Vagina (tissue), 2 donors: ENCODE measurements around the gene AACS. TPM values are rescaled to one million over a fixed set of nuclear protein-coding genes. Genes with fewer than 3 reads are reported as not detected.
"Not testable (repeated sequence)": the region's sequence is repeated elsewhere in the genome, so short reads cannot be mapped to it uniquely, and the experiment has no call there.

ENCODE experiments used
- DNase-seq, 2 donors: peaks; one replicate each; pipeline ENCODE4 v3.0.0-alpha.2; 2017; ENCODE audit errors: extremely low spot score in 2 of 2
- H3K27ac ChIP-seq: fragments of 200-600 bp; sonication (generic); one replicate; pipeline ENCODE4 v1.5.1; 2019
- H3K27me3 ChIP-seq: fragments of 200-600 bp; sonication (generic); one replicate; pipeline ENCODE4 v1.5.1; 2019
- H3K36me3 ChIP-seq, 2 donors: fragments of 200-600 bp; sonication (generic); one replicate each; pipeline ENCODE4 v1.5.1; 2017 to 2019
- H3K4me1 ChIP-seq: fragments of 200-600 bp; sonication (generic); one replicate; pipeline ENCODE4 v1.5.1; 2019
- H3K4me3 ChIP-seq, 2 donors: fragments of 200-600 bp; sonication (generic); 1 replicate in 1 of 2; 2 replicates in 1 of 2; pipeline ENCODE4 v1.5.1; 2016 to 2019
- H3K9me3 ChIP-seq: fragments of 200-600 bp; sonication (generic); one replicate; pipeline ENCODE4 v1.5.1; 2019
- CTCF ChIP-seq, 3 experiments: fragments of 450-650 bp in 2 of 3; fragments of 200-600 bp in 1 of 3; sonication (generic) in 1 of 3; IDR thresholded peaks; one replicate each; pipeline ENCODE4 v1.5.1; 2017 to 2019; ENCODE audit warnings: antibody characterized with exemption in 3 of 3, mild to moderate bottlenecking in 2 of 3, moderate library complexity in 2 of 3
- POLR2A ChIP-seq, 2 donors: fragments of 450-650 bp; IDR thresholded peaks; one replicate each; pipeline ENCODE4 v1.6.1; 2017; ENCODE audit warnings: antibody characterized with exemption in 2 of 2, mild to moderate bottlenecking in 2 of 2, moderate library complexity in 2 of 2
- POLR2AphosphoS5 ChIP-seq, 2 donors: sonication (generic); formaldehyde crosslinking; IDR thresholded peaks; one replicate each; pipeline ENCODE4 v1.9.0; 2017; ENCODE audit warnings: antibody characterized with exemption in 2 of 2, mild to moderate bottlenecking in 2 of 2, low read depth in 1 of 2; ENCODE audit not compliant: insufficient read depth in 1 of 2
- intact Hi-C: fragments of 100-400 bp; cut with DNase I; formaldehyde crosslinking; loops from one replicate; pipeline ENCODE4 v1.15.1; 2023
- total RNA-seq: library from RNA; depleted of rRNA; stranded (reverse); fragments of >200 nt; gene quantifications from one replicate; pipeline ENCODE4 v1.2.3, GENCODE V29; 2016

AACS gene
- total RNA-seq, 1 donor from 2014 or later: 22.3 TPM

DNA sequence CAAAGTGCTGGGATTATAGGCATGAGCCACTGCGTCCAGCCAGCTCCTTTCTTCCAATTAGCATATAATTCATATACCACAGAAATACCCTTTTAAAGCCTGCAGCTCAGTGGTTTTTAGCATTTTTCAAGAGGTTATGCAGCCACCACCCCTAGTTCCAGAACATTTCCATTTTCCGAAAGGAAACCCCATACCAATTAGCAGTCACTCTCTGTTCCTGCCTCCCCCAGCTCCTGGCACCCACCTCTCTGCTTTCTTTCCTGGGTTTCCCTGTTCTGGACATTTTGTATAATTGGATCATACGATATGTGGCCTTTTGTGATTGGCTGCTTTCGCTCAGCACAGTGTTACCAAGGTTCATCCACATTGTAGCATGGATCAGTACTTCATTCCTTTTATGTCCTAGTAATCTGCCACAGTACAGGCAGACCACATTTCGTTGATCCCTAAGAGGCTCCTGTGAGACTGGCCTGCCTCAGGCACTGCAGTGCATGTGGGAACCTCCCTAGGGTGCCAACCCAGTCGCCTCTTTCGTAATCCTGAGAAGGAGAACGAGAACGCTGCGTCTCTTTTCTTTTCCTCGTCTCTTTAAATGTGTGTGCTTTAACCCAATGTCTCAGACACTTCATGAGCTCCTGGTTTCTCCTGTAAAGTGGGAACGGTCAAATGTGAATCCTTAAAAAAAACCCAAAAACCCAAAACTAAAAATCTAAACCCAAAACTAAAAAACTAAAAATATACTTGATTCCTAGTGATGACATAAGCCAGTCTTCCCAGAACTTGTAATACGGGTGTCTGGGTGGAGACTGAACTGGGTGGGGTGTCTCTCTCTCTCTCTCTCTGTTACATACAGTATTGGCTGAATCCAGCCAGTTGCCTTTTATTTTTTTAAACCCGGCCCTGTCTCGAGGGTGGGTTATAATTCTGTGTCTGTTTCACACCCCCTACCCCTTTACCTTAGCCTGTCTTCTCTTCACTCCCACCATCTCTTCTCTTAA, 14.7 kb downstream of the AACS start:
- Histone ChIP-seq H3K9me3 (no peaks in the 10 kb centered on the region), H3K4me1 (peaks cover 21% of the 10 kb centered on the region), H3K36me3 (peaks cover 0 to 18% of the 10 kb centered on the region in 2 donors), H3K27me3 (no peaks in the 10 kb centered on the region), H3K4me3 (no peak overlapping the region), H3K27ac (peak overlapping the region; percentile 82)
- intact Hi-C loops: no loop called here
- no peak for DNase-seq
- peak; percentile 9 to 62 for TF ChIP-seq POLR2AphosphoS5 (IDR thresholded peaks at IDR 0.05; ENCODE audit: insufficient read depth in 1 of 2, low read depth in 1 of 2)
- no peak for TF ChIP-seq POLR2A (IDR thresholded peaks at IDR 0.05)

GRCh38 chr12:125081427-125081826, 16.2 kb downstream of the AACS start:
- TF ChIP-seq POLR2AphosphoS5 (IDR thresholded peaks at IDR 0.05; ENCODE audit: insufficient read depth in 1 of 2, low read depth in 1 of 2) (no peak), CTCF (IDR thresholded peaks at IDR 0.05) (no peak), POLR2A (IDR thresholded peaks at IDR 0.05) (no peak)
- Histone ChIP-seq H3K4me1 (peaks cover 21% of the 10 kb centered on the region), H3K27ac (no peak overlapping the region), H3K27me3 (no peaks in the 10 kb centered on the region), H3K4me3 (no peak overlapping the region), H3K9me3 (no peaks in the 10 kb centered on the region), H3K36me3 (peaks cover 0 to 23% of the 10 kb centered on the region in 2 donors)
- intact Hi-C loops: no loop called here
- no peak for DNase-seq

DNA sequence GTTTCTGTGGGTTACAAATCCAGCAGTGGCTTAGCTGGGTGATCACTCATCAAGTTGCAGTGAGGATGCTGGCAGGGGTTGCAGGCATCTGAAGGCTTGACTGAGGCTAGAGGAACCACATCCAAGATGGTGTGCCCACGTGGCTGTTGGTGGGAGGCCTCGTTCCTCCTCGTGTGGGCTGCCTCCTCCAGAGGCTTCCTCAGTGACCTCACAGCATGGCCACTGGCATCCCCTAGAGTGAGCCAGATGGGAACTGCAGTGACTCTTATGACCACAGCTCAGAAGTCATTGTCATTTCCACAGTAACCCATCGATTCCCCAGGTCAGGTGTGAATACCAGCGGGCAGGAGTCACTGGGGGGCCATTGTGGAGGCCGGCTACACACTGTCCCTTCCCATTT, 17.8 kb downstream of the AACS start:
- H3K4me3 ChIP-seq: no peak overlapping the region
- intact Hi-C loops: no loop called here
- H3K36me3 ChIP-seq: peaks cover 0 to 11% of the 10 kb centered on the region in 2 donors
- no peak for DNase-seq
- peaks cover 21% of the 10 kb centered on the region for H3K4me1 ChIP-seq
- H3K27ac ChIP-seq: no peak overlapping the region
- no peaks in the 10 kb centered on the region for H3K27me3 ChIP-seq
- TF ChIP-seq POLR2A (IDR thresholded peaks at IDR 0.05): no peak
- TF ChIP-seq CTCF (IDR thresholded peaks at IDR 0.05): no peak
- no peak for TF ChIP-seq POLR2AphosphoS5 (IDR thresholded peaks at IDR 0.05; ENCODE audit: insufficient read depth in 1 of 2, low read depth in 1 of 2)
- H3K9me3 ChIP-seq: no peaks in the 10 kb centered on the region

GRCh38 chr12:125088199-125088598, 23.0 kb downstream of the AACS start:
- H3K27me3 ChIP-seq, H3K4me1 ChIP-seq, H3K27ac ChIP-seq, intact Hi-C loops, H3K4me3 ChIP-seq, DNase-seq, H3K9me3 ChIP-seq: not testable (repeated sequence)
- peaks cover 0 to 19% of the 10 kb centered on the region in 2 donors for H3K36me3 ChIP-seq

DNA sequence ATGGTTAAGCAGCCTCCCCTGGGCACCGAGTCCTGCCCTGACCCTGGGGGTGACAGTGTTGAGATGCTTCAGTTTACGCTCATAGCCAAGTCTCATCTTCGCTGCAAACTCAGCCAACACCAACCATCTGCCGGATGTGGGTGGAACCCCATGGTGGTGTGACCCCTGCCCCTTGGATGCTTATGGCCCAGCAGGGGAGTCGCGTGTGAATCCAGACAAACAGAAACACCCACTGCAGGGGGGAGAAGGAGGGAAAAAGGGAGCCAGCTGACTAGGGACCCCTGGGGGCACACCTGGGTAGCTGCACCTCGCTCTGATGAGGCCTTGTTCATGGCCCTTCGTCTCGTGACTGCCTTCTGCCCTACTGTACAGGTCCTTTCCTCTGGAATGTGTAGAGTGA, 23.8 kb downstream of the AACS start:
- Histone ChIP-seq H3K36me3 (peaks cover 0 to 19% of the 10 kb centered on the region in 2 donors), H3K9me3 (no peaks in the 10 kb centered on the region), H3K4me3 (no peak overlapping the region), H3K27ac (no peak overlapping the region), H3K27me3 (no peaks in the 10 kb centered on the region), H3K4me1 (peaks cover 10% of the 10 kb centered on the region)
- no peak for DNase-seq
- TF ChIP-seq POLR2A (IDR thresholded peaks at IDR 0.05) (no peak), CTCF (IDR thresholded peaks at IDR 0.05) (no peak), POLR2AphosphoS5 (IDR thresholded peaks at IDR 0.05; ENCODE audit: insufficient read depth in 1 of 2, low read depth in 1 of 2) (no peak)
- intact Hi-C loops: no loop called here

DNA sequence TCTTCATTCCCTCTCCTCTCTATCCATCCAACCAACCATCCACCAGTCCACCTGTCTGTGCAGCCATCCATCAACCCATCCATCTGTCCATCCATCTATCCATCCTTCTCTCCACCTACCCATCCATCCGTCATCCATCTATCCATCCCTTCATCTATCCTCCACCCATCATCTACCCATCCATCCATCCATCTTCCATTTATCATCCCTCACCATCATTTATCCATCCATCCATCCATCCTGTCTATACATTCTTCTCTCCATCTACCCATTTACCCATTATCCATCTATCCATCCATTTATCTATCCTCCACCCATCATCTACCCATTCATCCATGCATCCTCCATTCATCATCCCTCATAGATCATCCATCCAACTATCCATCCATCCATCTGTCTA, 24.4 kb downstream of the AACS start:
- Histone ChIP-seq H3K9me3 (no peaks in the 10 kb centered on the region), H3K36me3 (peaks cover 0 to 19% of the 10 kb centered on the region in 2 donors), H3K4me1 (peaks cover 10% of the 10 kb centered on the region), H3K27ac (no peak overlapping the region), H3K27me3 (no peaks in the 10 kb centered on the region), H3K4me3 (no peak overlapping the region)
- TF ChIP-seq POLR2A (IDR thresholded peaks at IDR 0.05): no peak
- TF ChIP-seq CTCF (IDR thresholded peaks at IDR 0.05): no peak
- no peak for TF ChIP-seq POLR2AphosphoS5 (IDR thresholded peaks at IDR 0.05; ENCODE audit: insufficient read depth in 1 of 2, low read depth in 1 of 2)
- DNase-seq: no peak
- intact Hi-C loops: no loop called here
